Endometrium (tissue), 2 donors: Measurements from ENCODE around the gene LAMB1.
"Not testable (repeated sequence)": the region's sequence is repeated elsewhere in the genome, so short reads cannot be mapped to it uniquely, and the experiment has no call there.

Source experiments
- FAIRE-seq: peaks from 2 replicates; lab custom pipeline; 2012; peaks lifted over from hg19 to GRCh38; lab: Jason Lieb, UNC
- donor health status: control.
- donor health status: control.

Gene LAMB1

DNA sequence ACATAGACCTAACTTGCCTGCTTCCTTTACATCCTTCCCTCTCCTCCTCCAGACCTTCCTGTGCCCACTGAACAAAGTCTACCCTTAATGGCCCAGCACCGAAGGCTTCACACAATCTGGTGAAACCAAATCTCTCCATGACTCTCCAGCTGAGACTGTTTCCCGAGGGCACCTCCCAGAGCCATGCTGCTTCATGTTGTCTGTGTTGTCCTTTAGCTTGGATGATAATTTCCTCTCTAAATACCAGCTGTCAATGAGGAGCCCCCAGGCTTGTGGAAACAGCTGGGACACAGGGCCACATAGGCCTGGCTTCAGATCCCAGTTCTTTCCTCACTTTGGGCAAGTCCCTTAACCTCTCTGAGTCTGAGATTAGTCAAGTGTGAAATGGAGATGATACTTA lies 57.6 kb downstream of the LAMB1 start:
- no peak for FAIRE-seq

DNA sequence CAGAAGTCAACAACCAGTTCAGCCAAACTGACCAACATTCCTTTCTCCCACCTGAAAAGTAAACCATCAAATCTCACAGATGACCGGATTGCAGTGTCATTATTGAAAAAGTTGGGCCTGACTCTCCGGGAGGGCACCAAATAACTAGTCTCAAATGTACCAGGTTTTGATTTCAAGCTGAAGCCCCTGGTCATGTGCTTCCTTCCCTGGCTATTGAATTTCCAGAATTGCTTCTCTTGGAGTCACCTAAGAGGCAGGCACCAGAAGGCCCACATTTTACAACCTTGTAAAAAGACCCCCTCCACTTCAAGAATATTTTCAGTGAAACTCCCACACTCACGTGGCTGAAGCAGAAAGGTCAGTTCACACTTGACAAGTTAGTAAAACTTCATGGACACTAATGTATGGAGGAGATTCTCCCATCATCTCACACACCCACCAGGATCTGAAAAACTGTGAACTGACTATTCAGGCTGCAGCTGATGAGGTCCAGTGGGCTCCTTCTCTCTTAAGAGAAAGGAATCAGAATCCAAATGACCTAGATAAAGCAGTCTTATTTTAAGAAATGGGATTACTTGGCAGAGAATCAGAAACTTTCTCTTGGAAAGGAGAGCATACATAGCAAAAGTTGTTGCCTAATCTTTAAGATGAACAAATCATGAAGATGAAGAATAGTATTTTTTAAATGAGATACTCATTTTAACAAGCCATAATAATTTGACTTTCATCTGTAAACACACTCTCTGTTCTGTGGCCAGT lies 58.4 kb downstream of the LAMB1 start:
- FAIRE-seq = no peak

DNA sequence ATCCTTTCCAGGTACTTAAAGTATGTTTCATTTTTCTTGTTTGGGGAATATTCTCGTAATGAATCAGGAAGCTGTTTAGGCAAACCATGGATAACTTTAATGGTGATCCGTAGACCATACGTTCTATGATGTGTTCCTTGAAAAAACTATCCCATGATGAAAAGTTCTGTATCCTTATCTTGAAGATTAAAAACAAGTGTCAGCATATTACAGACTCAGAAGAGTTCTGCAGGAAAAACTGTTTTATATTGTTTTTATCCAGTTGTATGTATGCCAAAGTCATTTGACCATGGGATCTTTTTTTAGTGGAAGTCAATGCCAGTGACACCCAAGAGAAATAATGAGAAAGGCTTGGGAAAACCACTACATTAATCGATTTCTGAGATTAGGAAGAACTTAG lies 59.9 kb downstream of the LAMB1 start:
- no peak for FAIRE-seq

DNA sequence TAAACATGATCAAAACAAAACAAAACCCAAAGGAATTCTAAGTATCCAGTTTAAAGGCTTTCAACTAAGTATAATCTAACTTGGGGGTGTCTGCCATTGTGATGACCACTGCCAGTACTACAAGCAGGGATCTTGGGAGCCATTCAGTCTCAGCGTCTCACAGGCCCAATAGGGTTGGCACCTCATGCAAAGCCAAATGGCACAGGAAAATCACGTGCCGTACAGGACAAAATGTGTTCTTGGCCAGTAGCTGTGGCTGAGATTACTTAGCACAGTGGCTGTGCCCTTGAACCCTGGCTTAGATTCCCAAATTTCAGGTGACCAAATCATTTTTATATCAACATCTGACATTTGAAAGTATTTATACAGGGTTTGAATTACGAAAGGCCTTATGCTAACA lies 62.0 kb downstream of the LAMB1 start:
- FAIRE-seq = no peak

DNA sequence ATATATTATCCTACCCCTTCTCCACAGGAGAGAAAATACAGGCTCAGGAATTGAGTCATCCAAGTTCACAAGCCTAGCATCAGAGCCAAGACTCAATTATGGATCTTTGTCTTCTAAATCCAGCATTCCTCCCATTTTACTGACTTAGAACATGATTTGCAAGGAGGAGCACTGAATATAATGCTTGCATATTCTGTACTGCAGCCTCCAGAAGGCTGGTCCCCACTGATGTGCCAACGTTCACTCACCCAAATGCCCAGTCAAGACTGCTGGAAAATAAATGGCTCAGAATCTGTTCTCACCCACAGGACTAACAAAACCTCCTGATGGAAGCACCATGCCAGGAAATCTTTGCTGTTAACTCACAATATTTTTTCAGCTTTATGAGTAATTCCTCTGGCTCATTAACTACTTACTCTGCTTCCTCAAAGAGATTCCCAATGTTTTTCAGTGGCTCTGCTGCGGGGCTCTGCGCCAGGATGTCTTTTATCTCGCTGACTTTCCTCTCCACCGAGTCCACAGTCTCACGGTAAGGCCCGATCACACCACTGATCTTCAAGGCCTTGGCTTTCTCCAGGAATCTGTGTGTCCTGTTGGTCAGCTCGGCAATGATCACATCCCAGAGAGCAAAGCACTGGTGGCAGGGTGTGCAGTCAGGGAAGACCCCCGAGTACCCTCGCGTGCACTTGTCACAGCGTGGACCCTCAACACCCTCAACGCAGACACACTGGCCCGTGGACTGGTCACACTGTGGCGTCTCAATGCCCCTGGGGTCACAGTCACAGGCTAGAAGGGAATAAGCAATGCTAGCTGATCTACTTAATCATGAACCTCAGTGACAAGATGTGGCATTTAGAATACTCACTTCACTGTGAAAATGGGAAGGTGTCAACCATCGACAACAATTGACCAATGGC lies 63.1 kb downstream of the LAMB1 start:
- no peak for FAIRE-seq

DNA sequence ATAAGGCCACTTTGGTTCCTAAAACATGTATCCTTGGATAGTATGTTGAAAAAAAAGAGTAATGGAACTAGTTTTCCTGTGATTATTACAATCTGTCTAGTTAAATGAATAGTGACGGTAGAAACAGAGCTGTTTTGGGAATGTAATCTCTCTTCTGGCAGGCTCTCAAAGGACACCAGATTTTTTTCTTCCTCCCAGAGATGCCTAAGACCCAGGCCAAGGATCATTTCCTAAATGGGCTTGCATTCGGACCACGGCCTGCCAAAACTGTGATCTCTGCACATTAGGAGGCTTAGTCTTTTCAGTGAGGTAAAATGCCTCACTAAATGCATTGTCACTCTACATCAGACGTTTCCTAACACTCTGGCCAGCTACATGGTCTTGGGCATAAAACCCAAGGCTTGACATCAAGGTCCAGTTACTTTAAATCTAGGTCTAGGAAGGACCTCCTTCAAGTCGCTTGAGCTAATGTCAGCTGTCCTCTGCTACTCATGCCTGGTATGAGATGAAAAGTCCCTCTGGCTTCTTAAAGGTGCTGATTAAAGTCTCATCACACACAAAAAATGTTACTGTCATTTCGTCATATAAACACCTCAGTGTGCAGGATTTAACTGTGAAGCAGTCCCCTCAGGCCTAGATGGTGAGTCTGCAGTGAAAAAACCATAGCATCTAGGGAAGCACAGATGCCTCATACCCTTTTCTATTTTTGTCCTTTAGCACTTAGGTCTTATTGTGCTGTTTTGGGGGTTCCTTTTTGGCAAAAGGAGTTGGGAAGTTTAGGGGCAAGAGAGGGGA lies 64.3 kb downstream of the LAMB1 start:
- no peak for FAIRE-seq

DNA sequence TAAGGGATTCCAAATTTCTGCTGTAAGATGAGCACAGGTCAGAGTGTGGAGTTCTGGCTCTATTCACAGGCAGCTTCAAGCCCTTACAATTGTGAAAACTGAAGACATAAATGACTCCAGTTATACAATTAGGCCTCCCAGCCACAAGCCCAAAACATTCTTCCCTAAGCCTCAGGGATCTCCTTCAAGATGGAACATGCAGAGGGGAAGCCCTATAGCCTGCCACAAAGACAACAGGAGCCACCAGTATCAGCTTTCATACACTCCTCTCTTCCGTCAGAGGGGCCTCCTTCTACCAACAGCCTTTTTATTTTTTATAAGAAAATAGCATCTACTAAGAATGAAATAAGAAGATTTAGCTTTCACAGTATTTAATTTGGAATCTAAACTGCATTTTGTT lies 65.4 kb downstream of the LAMB1 start:
- no peak for FAIRE-seq

DNA sequence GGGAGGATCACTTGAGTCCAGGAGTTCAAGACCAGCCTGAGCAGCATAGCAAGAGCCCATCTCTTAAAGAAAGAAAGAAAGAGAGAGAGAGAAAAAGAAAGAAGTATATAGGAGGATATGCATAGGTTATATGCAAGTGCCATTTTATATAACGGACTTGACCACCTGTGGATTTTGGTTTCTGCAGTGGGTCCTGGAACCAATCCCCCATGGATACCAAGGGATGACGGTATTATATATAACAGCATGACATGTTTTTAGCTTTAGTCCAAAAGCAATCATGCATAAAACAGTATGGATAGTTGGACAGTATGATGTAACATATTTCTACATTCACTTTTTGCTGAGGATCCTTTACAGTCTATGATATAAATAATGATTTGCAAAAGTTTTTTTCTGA lies 66.6 kb downstream of the LAMB1 start:
- no peak for FAIRE-seq

DNA sequence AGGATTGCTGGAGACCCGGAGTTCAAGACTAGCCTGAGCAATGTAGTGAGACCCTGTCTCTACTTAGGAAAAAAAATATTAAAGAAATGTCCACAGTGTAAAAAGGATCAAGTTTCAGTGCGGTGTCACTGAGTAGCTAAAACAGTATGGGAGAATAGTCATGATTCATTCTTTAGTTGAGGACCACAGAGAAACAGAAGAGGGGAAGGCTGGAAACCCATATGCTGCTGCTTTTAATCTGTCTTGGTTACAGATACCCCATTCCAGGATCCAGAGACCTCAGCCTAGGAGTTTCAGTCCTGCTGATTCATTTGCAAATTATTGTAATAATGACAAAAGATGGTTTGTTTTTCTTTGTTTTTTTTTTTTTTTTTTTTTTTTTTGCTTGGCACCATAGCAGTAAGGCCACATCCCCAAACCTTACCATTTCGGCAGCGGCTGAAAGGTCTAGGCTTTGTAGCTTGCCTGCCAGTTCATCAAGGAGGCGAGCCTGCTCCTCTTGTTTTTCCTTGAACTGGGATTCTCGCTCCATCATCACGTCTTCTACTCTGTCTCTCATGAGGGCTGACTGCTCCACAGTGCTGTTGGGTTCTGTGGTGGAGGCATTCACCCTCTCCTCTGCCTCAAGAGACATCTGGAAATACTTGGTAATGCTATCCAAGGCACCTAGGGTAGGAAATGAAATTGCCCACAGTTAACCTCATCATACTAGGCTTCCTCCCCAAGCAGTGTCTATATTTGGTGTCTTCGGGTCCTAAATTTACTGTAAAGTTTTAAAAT lies 67.8 kb downstream of the LAMB1 start:
- FAIRE-seq = no peak

DNA sequence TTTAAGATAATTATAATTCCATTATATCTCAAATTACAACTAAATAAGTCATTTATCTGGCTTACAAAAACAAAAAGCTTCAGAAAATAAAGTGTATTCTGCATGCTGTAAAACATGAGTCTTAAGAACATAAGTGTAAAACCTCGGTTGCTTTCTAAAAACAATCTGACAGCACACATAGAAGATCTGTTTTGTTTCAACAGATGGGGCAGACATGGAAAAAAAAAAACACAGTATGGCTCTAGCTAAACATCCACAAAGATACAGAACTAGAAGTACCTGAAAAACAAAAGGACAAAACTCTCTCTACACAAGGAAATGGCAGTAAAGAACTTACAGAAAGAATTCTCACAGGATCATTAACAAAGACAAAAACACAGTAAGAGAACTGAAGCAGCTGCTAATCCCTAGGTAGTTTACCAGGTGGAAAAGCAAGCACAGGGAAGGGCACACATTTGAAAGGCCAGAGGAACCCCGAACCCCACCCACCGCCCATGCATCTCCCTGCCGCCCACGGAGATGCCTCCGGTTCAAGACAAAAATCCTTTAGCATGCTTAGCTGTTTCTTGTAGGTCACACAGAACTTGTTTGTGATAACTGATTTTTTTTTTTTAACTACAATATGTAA lies 69.5 kb downstream of the LAMB1 start:
- FAIRE-seq = peak; percentile 94

DNA sequence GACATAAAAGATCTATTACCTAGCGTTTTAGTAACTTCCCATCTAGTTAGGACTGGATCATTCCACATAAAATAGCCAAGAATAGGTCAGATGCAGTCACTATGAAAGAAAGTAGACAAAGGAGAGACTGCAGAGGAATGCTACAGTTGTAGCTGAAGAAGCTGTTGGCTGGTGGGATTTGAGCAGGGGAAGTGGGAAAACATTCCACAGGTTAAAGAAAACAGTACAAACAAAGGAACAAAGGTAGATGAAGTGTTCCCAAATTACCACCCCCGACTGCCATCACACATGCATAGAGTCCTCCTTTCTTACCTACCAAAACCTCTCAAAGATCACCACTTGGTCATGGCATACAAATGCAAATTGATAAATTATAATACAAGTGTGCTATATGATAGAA lies 70.2 kb downstream of the LAMB1 start:
- no peak for FAIRE-seq

DNA sequence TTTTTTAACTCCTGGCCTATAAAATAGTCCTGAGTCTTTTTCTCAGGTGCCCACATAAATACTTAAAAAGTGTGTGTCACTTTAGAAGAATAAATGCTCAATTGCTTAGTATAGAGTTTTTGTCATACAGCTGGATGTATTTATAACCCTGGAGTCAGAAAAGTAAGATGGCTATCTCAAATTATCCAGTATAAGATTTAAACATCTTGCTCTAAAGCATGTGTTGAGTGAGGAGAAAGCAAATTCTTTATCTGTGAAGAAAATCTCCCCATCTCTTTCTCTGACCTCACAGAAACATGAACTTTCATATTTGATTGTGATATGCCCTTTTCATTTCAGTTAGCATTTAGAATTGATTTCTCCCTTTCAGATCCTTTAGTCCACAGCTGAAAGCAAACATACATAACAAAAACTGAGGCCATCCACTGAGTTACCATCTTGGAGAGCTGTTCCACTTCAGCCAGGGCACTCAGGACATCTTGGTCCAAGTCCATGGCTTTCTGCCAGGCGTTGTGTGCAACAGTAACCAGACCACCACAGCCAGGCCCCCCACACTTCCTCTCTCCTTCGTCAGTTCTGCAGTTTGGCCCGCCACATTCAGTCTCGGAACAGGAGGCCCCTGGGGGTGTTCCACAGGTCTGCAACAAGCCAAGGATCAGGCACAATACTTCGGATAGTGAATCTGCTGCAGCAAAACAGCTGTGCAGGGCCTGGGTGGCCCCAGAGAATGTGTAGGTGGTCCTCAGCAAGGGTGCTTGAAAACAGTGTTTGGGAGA lies 71.0 kb downstream of the LAMB1 start:
- FAIRE-seq = no peak

DNA sequence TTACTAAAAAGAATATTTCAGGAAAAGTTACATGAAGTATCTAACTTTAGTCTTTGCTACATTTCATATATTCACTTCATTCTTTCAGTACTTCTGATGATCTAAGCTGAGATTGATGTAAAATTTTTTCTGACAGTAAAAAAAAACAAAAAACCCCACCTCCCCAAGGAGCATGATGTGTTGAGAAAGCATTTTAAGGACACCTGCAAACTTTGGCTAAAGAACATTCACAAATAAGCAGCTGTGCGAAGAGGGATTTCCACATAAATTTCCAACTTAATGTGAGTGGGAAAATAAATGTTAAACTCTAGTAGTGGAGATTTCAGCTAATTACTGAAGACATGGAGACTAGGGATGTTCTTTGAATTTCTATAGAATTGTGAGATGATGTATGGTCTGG lies 76.5 kb downstream of the LAMB1 start:
- no peak for FAIRE-seq

DNA sequence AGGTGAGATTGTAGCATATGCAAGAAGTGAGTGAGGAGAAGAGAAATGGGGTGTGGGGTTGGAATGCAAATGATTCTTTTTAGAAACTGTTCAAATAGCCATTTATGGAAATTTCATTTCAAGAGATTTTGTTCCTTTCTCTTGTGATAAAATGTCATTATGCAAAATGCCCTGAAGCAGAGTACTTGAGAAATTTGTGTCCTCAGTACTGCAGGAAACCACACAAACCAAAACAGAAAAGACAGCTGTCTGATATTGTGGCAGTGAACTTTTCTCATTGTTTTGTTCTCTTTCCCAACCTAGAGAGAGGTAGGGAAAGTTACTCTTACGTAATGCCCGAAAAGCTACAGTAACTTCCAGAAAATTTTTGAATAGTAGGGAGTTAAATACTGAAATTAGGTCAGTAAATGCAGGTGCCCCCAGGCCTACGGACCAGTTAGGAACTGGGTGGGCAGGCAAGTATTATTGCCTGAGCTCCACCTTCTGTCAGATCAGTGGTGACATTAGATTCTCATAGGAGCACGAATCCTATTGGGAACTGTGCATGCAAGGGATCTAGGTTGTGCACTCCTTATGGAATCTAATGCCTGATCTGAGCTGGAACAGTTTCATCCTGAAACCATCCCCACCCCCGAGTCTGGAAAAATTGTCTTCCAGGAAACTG lies 78.0 kb downstream of the LAMB1 start:
- no peak for FAIRE-seq

DNA sequence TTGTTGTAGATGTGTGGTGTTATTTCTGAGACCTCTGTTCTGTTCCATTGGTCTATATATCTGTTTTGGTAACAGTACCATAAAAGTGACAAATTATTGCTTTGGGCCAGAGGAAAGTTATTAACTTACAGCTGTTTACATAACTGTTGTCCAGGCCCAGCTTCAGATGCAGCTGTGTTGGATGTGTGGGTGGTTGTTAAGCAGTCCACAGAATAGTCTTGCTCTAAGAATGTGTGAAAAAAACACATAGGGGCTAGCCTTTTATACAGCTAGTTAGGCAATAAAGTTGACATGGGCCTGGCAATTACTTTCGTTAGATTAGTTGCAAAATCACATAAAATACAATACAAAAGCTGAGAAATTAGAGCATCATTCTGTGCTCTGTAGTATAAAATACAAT lies 80.1 kb downstream of the LAMB1 start:
- FAIRE-seq = peak; percentile 71

DNA sequence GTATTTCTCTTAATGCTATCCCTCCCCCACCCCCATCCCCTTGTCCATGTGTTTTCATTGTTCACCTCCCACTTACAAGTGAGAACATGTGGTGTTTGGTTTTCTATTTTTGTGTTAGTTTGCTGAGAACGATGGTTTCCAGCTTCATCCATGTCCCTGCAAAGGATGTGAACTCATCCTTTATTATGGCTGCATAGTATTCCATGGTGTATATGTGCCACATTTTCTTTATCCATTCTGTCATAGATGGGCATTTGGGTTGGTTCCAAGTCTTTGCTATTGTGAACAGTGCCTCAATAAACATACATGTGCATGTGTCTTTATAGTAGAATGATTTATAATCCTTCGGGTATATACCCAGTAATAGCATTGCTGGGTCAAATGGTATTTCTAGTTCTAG lies 81.1 kb downstream of the LAMB1 start:
- FAIRE-seq = not testable (repeated sequence)

DNA sequence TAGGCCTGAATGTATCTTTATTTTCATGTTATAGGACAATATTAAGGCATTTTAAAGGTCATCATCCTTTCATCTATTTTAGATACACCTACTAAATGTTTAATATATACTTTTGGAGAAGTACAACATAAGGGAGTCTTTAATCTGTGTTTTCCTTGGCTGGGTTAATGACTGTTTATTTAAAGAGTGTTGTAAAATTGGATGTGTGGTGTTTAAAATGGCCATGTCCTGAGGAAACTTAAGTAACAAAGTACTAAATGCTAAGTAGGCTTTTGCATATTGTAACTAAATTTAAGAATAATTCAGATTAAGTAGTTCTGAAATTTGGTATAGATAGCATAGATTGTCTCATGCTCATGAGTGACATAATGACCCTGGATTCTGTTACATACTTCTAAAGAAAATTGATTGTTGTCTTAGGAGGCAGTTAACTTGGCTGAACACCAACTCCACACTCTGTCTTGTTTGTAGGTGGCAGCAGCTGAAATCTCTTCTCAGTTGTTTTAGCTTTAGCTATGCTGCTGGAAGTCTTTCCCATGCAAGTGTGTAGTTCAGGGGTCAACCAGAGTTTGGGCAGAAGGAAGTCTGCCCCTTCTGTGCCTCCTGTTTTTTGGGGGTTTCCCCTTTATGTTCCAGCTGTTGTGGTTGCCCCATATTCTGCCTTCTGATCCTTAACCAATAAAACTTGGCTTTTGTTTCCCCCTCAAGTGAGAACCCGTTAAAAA lies 82.8 kb downstream of the LAMB1 start:
- FAIRE-seq = no peak

DNA sequence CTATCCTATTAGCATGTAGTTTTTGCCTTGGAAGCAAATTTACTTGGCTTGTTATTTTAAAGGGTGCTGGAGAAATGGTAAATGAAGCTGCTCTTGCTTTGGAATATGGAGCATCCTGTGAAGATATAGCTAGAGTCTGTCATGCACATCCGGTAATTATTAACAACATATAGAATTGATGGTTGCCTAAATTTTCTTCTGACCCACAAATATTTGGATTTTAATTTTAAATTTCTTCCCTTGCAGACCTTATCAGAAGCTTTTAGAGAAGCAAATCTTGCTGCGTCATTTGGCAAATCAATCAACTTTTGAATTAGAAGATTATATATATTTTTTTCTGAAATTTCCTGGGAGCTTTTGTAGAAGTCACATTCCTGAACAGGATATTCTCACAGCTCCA lies 84.0 kb downstream of the LAMB1 start:
- FAIRE-seq = no peak
